T-helper 2 cell (primary cell): ENCODE results near the gene FAM174B.
A peak's percentile ranks its signal among the peaks of the same experiment; 100 is the strongest.

Source experiments
- DNase-seq, 5 experiments: peaks; one replicate each; pipeline versions ENCODE4 v3.0.0 to v3.0.0-alpha.2; 2012 to 2022

FAM174B gene

DNA sequence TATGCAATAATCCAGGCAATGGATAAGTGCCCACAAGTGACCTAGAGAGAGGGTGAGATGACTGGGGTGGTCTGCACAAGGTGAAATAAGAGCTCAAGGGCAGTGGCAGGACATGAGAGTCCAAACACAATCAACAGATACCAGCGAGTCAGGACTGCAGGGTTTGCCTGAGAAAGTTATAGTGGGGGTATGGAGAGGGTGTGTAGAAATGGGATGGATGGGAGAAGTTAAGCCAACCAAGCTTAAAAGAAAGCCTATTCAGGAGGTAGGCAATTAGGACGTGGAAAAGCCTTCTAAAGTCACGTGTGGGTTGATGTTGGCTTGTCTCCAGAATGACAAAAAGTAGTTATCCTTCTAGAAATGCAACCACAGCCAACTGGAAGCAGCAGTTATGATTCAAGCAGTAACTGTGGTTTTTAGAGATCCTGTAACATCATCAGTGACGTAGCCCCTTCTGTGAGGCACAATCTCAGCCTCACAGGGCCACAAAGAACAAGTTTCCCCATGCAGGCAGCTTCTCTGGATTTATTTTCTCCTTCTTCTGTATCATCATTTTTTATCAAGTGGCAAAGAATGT, 56.1 kb downstream of the FAM174B start:
- DNase-seq, result peak in 1 of 5 experiments; percentile 76

DNA sequence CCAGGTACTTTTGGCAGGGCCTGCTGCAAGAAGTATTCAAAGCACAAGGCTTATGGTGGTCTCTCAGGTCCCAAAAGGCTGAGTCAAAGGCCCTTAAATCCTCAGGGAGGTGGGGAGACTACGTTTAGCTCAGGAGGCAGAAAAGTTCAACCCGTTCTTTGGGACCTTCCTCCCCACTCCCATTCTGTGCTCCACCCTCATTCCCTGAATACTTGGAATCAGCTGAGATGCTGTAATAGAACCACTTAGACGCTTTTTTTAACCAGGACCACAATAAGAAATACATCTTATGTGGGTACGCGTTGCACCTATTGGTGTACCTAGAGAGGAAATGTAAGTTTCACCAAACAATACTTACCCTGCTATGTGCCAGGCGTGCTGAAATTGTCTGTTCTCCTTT, 58.0 kb downstream of the FAM174B start:
- no peak for DNase-seq

DNA sequence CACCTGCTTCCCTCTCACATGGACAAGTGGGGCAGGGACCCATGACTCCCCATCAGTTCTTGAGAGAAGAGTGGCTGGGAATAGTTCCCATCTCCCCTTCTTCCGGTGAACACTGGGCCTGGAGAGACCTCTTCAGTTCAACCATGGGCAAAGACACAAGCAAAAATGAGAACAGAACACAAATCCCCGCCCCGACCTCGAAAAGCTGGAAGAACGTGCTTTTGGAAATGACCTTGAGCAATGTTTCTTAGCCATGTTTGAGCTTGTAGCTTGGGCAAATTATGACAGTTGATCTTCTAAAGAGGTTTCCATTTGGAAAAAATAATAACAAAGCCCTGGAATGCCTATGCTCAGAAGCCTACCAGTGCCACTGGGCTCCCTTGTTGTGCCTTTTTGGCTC, 59.0 kb downstream of the FAM174B start:
- no peak for DNase-seq

GRCh38 chr15:92595506-92596381, 59.8 kb downstream of the FAM174B start:
- DNase-seq, result no peak

- DNase-seq, result no peak
These were observed 64.3 kb downstream of the FAM174B start for GRCh38 chr15:92591275-92591674.

GRCh38 chr15:92586966-92587365, 68.6 kb downstream of the FAM174B start:
- no peak for DNase-seq

GRCh38 chr15:92586383-92586942, 69.1 kb downstream of the FAM174B start:
- DNase-seq, result no peak

DNA sequence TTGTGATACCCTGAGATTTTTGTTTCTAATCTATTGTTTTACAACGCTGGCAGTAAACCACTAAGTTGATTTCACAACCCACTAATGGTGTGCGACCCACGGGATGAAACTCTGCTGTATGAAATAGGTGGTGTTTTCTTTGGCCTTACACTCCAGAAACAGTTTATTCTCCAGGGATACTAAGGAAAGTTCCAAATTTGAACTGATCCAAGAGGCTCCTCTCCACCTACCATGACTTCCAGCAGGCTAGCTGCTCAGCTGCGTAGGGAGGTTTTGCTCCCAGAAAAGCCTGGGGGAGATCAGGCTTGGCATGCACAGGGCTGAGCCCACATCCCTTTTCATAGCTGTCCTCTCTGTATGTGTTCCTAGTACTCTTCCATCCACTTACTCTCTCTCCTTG, 71.5 kb downstream of the FAM174B start:
- no peak for DNase-seq

- no peak for DNase-seq
These were observed 72.2 kb downstream of the FAM174B start for GRCh38 chr15:92583096-92584034.

GRCh38 chr15:92582206-92582605, 73.4 kb downstream of the FAM174B start:
- no peak for DNase-seq

- DNase-seq, result no peak
These were observed 74.6 kb downstream of the FAM174B start for GRCh38 chr15:92580933-92581445.

DNA sequence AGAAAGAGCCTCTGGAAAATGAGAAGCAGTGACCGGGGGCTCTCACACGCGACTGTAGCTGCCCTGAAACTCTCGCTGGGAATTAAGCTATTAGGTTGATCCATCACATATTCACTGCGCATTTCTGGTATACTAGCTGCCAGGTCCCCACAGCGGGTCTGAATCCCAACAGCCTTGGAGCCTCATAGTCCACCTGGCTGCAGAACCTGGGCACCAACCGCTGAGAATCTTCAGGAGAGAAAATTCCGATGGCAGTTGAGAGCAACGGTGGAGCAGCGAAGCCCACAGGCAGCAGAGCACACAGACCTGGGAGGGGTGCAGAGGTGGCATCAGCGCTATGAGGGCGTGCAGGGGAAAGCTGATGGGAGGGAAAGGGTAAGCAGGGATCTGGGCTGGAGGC, 75.1 kb downstream of the FAM174B start:
- no peak for DNase-seq

DNA sequence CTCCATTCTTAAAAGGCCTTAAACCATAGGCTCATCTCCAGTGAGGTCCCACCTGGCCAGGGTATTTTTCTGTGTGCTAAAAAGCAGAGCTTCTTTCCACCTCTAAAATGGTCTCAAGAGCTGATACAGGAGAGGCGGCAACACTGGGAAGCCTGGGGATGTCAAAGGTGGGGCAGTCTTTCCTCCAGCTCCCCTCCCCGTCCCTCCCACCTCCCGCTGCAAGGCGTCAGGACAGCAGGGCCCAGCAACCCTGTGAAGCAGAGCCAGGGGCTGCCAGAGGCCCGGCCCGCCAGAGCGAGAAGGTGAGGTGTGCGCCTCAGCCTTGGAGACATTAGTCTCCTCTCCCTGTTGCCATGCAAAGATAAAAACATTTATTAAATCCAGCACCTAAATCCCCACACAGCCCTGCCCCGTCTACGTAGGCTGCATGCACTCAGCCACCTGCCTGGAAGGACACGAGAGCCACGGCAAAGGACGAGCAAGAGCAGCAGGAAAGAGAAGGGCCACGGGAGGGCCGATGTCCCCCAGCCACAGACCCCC, 75.6 kb downstream of the FAM174B start:
- DNase-seq, result no peak

GRCh38 chr15:92579486-92579885, 76.1 kb downstream of the FAM174B start:
- no peak for DNase-seq

- no peak for DNase-seq
These were observed 77.3 kb downstream of the FAM174B start for GRCh38 chr15:92578096-92578835.

- no peak for DNase-seq
These were observed 78.9 kb downstream of the FAM174B start for GRCh38 chr15:92576597-92577200.

DNA sequence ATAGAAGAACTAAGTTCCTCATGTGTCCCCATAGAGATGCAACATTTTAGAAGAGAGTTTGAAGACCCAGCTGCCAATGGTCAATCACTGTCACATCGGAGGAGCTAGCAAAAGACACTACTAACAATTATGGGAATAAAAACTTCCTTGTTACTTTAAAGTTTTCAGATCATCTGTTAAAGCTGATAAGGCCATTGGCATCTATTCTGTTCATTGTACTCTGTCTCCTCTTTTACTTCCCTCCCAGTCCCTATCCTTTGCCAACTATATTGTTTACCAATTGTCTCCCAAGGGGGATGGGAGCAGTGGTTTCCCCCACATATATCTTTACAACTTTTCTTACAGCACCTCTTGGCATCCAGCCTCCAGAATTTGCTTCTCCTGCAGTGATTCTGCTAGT, 81.0 kb downstream of the FAM174B start:
- no peak for DNase-seq

DNA sequence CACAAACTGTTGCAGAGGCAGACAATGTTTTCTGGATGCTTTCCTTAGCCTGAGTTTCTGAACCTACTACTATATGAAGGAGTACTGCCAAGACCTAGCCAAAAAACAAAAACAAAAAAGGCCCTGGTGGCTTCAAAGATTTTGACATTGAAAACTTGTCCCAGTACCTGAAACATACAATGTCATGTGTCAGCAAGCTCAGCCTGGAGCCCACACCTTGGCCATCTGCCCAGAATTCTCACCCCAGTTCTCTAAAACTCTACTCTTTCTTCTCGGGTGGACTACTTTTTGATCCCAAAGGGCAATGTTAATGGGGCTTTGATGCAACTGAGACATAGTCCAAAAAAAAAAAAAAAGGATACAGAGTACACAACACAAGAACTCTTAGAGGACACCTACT, 81.4 kb downstream of the FAM174B start:
- DNase-seq, result no peak

DNA sequence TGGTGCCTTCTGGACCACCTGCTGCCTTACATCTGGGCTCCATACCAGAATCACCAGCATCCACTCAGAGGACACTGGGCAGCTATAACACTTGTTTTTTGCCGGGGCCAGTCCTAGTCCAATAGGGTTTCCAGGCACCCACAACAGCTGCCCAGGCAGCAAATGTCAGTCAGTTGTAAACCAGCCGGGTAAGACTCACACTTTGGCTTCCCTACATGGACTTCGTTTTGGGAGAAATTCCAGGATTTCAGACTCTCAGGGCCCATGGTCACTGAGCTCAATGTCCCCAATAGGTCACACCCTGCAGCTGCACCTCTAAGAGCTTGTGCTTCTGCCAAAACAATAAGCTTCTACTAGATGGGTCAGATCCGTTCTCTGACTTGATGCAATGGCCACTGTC, 83.8 kb downstream of the FAM174B start:
- DNase-seq, result no peak

DNA sequence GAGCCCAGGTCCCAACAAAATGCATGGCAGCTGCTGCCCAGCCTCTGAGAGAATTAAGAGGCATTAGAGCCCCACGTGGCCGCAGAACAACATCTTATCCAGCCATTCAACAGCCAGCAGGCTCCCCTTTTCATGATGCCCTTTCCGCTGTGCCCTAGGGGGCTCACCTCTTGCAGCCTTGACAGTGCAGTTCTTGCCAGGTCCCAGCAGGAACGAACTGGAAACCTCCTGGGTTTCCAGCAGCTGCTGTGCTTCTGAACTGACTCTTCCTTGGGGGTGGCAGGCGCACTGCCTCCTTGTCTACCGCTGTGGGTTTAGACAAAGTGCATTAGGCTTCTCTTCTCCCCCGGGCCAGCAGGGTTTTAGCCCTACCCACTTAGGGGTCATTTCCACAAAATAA, 85.2 kb downstream of the FAM174B start:
- no peak for DNase-seq

- no peak for DNase-seq
These were observed 85.8 kb downstream of the FAM174B start for GRCh38 chr15:92569778-92570177.
